B cell (primary cell): Measurements from ENCODE around the gene SLC9C1. TPM values are rescaled to one million over a fixed set of nuclear protein-coding genes. Genes with fewer than 3 reads are reported as not detected.

Source experiments
- ATAC-seq: fragments of 200-7000 bp; cut with Tn5 transposase; one replicate; pipeline ENCODE4 v1.10.0; 2021; ENCODE audit warnings: low read depth, mild to moderate bottlenecking, moderate number of reproducible peaks, moderate library complexity
- CTCF ChIA-PET: fragments of 350-600 bp; sonication (Branson Sonifier 250); formaldehyde crosslinking; loops from one replicate; lab custom pipeline; 2021; ENCODE audit warnings: antibody characterized with exemption, inconsistent platforms; lab: Charles Lee
- POLR2A ChIA-PET: fragments of 350-600 bp; sonication (Branson Sonifier 250); formaldehyde crosslinking; loops from one replicate; lab custom pipeline; 2021; ENCODE audit warnings: antibody characterized with exemption; lab: Charles Lee
- DNase-seq: peaks from one replicate; pipeline ENCODE4 v3.0.0; 2013
- H2AFZ ChIP-seq: 2 replicates; pipeline ENCODE4 v1.6.1; 2012; ENCODE audit warnings: mild to moderate bottlenecking, low read depth, low read length; ENCODE audit not compliant: insufficient read depth, poor library complexity, severe bottlenecking
- H3K27ac ChIP-seq, 2 donors: 1 replicate in 1 of 2; 2 replicates in 1 of 2; pipeline ENCODE4 v1.5.1; 2012 to 2013; ENCODE audit warnings: low read length in 2 of 2, mild to moderate bottlenecking in 2 of 2, moderate library complexity in 1 of 2
- H3K27me3 ChIP-seq, 4 experiments: fragments of 200-600 bp in 1 of 4; sonication (generic) in 1 of 4; replicated peaks in 1 of 4; 1 replicate in 2 of 4; 2 replicates in 2 of 4; pipeline versions ENCODE4 v1.6.1 to v1.7.0; 2013 to 2016; ENCODE audit warnings: low read length in 3 of 4, mild to moderate bottlenecking in 2 of 4, mixed read lengths in 1 of 4, moderate library complexity in 1 of 4; ENCODE audit not compliant: insufficient read depth in 4 of 4, control insufficient read depth in 3 of 4; ENCODE audit errors: control extremely low read depth in 1 of 4
- H3K36me3 ChIP-seq, 2 experiments: replicated peaks in 1 of 2; 1 replicate in 1 of 2; 2 replicates in 1 of 2; pipeline versions ENCODE4 v1.6.1 to v1.7.1; 2013; ENCODE audit warnings: low read length in 1 of 2; ENCODE audit not compliant: insufficient read depth in 2 of 2, control insufficient read depth in 1 of 2; ENCODE audit errors: control extremely low read depth in 1 of 2, extremely low read depth in 1 of 2
- H3K4me1 ChIP-seq, 2 donors: fragments of 200-600 bp in 1 of 2; sonication (generic) in 1 of 2; 1 replicate in 1 of 2; 2 replicates in 1 of 2; pipeline versions ENCODE4 v1.5.1 to v1.6.1; 2013 to 2017; ENCODE audit warnings: low read length in 2 of 2; ENCODE audit not compliant: control insufficient read depth in 2 of 2, insufficient read depth in 2 of 2
- H3K4me2 ChIP-seq: replicated peaks from 2 replicates; pipeline ENCODE3; 2012; ENCODE audit warnings: mild to moderate bottlenecking, low read depth, low read length; ENCODE audit not compliant: poor library complexity, severe bottlenecking
- H3K4me3 ChIP-seq, 5 experiments: fragments of 200-600 bp in 1 of 5; sonication (generic) in 1 of 5; 1 replicate in 3 of 5; 2 replicates in 2 of 5; pipeline versions ENCODE4 v1.5.1 to v1.7.0; 2011 to 2016; ENCODE audit warnings: low read length in 4 of 5, mild to moderate bottlenecking in 4 of 5, low read depth in 2 of 5, control low read depth in 1 of 5, moderate library complexity in 1 of 5; ENCODE audit not compliant: insufficient read depth in 1 of 5; ENCODE audit errors: control extremely low read depth in 1 of 5, extremely low read depth in 1 of 5
- H3K79me2 ChIP-seq: fragments of 200-600 bp; sonication (generic); one replicate; pipeline ENCODE4 v1.6.0; 2016; ENCODE audit warnings: low read length; ENCODE audit not compliant: control insufficient read depth, insufficient read depth
- H3K9ac ChIP-seq: fragments of 200-600 bp; sonication (generic); 2 replicates; pipeline ENCODE4 v1.6.1; 2017; ENCODE audit warnings: mild to moderate bottlenecking, low read length, moderate library complexity
- H3K9me3 ChIP-seq, 3 donors: one replicate each; pipeline versions ENCODE4 v1.6.1 to v1.7.1; 2013; ENCODE audit warnings: low read length in 2 of 3; ENCODE audit not compliant: control insufficient read depth in 2 of 3, insufficient read depth in 1 of 3; ENCODE audit errors: control extremely low read depth in 1 of 3
- H4K20me1 ChIP-seq: 2 replicates; pipeline ENCODE4 v1.6.0; 2012; ENCODE audit warnings: mild to moderate bottlenecking, low read length; ENCODE audit not compliant: insufficient read depth, control insufficient read depth, poor library complexity, severe bottlenecking
- H3K27ac Mint-ChIP-seq: one replicate; pipeline ENCODE4 v1.8.0; 2021; ENCODE audit warnings: mixed read lengths
- H3K27me3 Mint-ChIP-seq: one replicate; pipeline ENCODE4 v1.8.0; 2021; ENCODE audit warnings: mixed read lengths
- H3K4me1 Mint-ChIP-seq: one replicate; pipeline ENCODE4 v1.8.0; 2021; ENCODE audit warnings: mixed read lengths
- H3K4me3 Mint-ChIP-seq: one replicate; pipeline ENCODE4 v1.8.0; 2021; ENCODE audit warnings: mixed read lengths
- H3K9me3 Mint-ChIP-seq: one replicate; pipeline ENCODE4 v1.8.0; 2022; ENCODE audit warnings: mixed read lengths; ENCODE audit not compliant: insufficient read depth
- EZH2 ChIP-seq: IDR thresholded peaks from 2 replicates; pipeline ENCODE4 v1.6.1; 2012; ENCODE audit warnings: borderline replicate concordance, low read depth, mild to moderate bottlenecking, moderate library complexity, low read length; ENCODE audit not compliant: insufficient read depth, poor library complexity, severe bottlenecking
- WGBS: methylation state at CpG from one replicate; pipeline ENCODE4 v1.1.5; 2013; ENCODE audit warnings: missing lambda C conversion rate; ENCODE audit not compliant: insufficient coverage; 5-methylcytosine and 5-hydroxymethylcytosine counted together
- intact Hi-C: fragments of 100-400 bp; cut with micrococcal nuclease; formaldehyde crosslinking; loops from one replicate; pipeline ENCODE4 v1.10.0; 2022
- polyA plus RNA-seq: library from polyadenylated mRNA; depleted of rRNA; stranded (reverse); fragments of >200 nt; gene quantifications from 2 replicates; pipeline ENCODE4 v1.2.3, GENCODE V29; 2012
- total RNA-seq, 2 donors: library from RNA; stranded (reverse); fragments of 120-200 nt in 1 of 2; gene quantifications; 1 replicate in 1 of 2; 2 replicates in 1 of 2; pipeline versions ENCODE4 v1.2.3 to v1.2.4, GENCODE V29; 2013 to 2022
- TF ChIP-seq, protein P1 (sequence below): fragments of 200-600 bp; IDR thresholded peaks from one replicate; pipeline ENCODE4 v1.8.0; 2022; ENCODE audit warnings: antibody characterized with exemption, mild to moderate bottlenecking

SLC9C1 gene
- total and polyA plus RNA-seq, 2 donors (not counting 1 experiment from before 2014, with no cell fraction given) = 0.07 to 0.49 TPM

GRCh38 chr3:112134335-112135124 lies 159.5 kb downstream of the SLC9C1 start:
- intact Hi-C loops = loop anchor here (5.0 kb wide), 2 partner anchors 338 to 858 kb away; partner anchors contain the start of gene GTPBP8

More at GRCh38 chr3:112134335-112135124, 159.5 kb downstream of the SLC9C1 start:
- H3K36me3 ChIP-seq = no peaks in the 10 kb centered on the region
- peak overlapping the region in 1 of 2 donors; percentile 90 for H3K27ac ChIP-seq
- no peak overlapping the region for H3K4me2 ChIP-seq
- 96% methylated on average over 5 of the region's 8 CpGs for WGBS
- Mint-ChIP-seq H3K4me3 (peak overlapping the region; percentile 9), H3K27ac (peak overlapping the region; percentile 96), H3K4me1 (peaks cover 76% of the 10 kb centered on the region), H3K27me3 (no peaks in the 10 kb centered on the region), H3K9me3 (no peaks in the 10 kb centered on the region)
- no peak for DNase-seq
- peaks cover 66 to 73% of the 10 kb centered on the region in 2 donors for H3K4me1 ChIP-seq
- H3K9ac ChIP-seq = no peak overlapping the region
- ChIA-PET CTCF (interaction anchor here (0.8 to 2.4 kb wide), 4 partner anchors 9 to 397 kb away, joined by 3 to 10 read pairs (median 6); partner anchors contain the start of gene SLC9C1), POLR2A (no interaction called here)
- H3K9me3 ChIP-seq = no peaks in the 10 kb centered on the region
- no peaks in the 10 kb centered on the region for H3K27me3 ChIP-seq
- ATAC-seq = no peak
- TF ChIP-seq, protein P1, sequence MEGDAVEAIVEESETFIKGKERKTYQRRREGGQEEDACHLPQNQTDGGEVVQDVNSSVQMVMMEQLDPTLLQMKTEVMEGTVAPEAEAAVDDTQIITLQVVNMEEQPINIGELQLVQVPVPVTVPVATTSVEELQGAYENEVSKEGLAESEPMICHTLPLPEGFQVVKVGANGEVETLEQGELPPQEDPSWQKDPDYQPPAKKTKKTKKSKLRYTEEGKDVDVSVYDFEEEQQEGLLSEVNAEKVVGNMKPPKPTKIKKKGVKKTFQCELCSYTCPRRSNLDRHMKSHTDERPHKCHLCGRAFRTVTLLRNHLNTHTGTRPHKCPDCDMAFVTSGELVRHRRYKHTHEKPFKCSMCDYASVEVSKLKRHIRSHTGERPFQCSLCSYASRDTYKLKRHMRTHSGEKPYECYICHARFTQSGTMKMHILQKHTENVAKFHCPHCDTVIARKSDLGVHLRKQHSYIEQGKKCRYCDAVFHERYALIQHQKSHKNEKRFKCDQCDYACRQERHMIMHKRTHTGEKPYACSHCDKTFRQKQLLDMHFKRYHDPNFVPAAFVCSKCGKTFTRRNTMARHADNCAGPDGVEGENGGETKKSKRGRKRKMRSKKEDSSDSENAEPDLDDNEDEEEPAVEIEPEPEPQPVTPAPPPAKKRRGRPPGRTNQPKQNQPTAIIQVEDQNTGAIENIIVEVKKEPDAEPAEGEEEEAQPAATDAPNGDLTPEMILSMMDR = no peak
- TF ChIP-seq EZH2 = no peak
- H3K4me3 ChIP-seq = no peak overlapping the region
- no peaks in the 10 kb centered on the region for H4K20me1 ChIP-seq
- peaks cover 15% of the 10 kb centered on the region for H3K79me2 ChIP-seq
- H2AFZ ChIP-seq = peak overlapping the region; percentile 34
